Left lung (tissue), 10 donors: ENCODE measurements around the gene CAMK1. TPM values are rescaled to one million over a fixed set of nuclear protein-coding genes. Genes with fewer than 3 reads are reported as not detected.

Experiments
- ATAC-seq: fragments of 200-7000 bp; cut with Tn5 transposase; one replicate; pipeline ENCODE4 v1.9.1; 2020; ENCODE audit warnings: moderate library complexity
- DNase-seq, 4 donors: peaks; one replicate each; pipeline ENCODE4 v3.0.0-alpha.2; 2013 to 2020
- H3K27ac ChIP-seq, 2 donors: fragments of 200-600 bp; sonication (generic) in 1 of 2; one replicate each; pipeline versions ENCODE4 v1.5.0 to v1.8.0; 2020 to 2021
- H3K27me3 ChIP-seq, 2 donors: fragments of 200-600 bp; sonication (generic) in 1 of 2; one replicate each; pipeline versions ENCODE4 v1.5.0 to v1.8.0; 2020 to 2021
- H3K36me3 ChIP-seq, 2 donors: fragments of 200-600 bp; sonication (generic) in 1 of 2; one replicate each; pipeline versions ENCODE4 v1.5.0 to v1.8.0; 2020 to 2021
- H3K4me1 ChIP-seq, 2 donors: fragments of 200-600 bp; one replicate each; pipeline ENCODE4 v1.8.0; 2021
- H3K4me3 ChIP-seq, 2 donors: fragments of 200-600 bp; sonication (generic) in 1 of 2; one replicate each; pipeline versions ENCODE4 v1.5.0 to v1.8.0; 2020 to 2021; ENCODE audit warnings: mild to moderate bottlenecking in 1 of 2
- H3K9me3 ChIP-seq, 2 donors: fragments of 200-600 bp; sonication (generic) in 1 of 2; one replicate each; pipeline versions ENCODE4 v1.5.0 to v1.8.0; 2020 to 2021
- intact Hi-C, 2 donors: fragments of 100-400 bp; cut with DNase I; formaldehyde crosslinking; loops; one replicate each; pipeline versions ENCODE4 v1.11.2 to v1.14.2; 2022
- polyA plus RNA-seq, 6 donors: library from polyadenylated mRNA; unstranded; fragments of 120-200 nt; gene quantifications; one replicate each; pipeline ENCODE4 v1.2.1, GENCODE V29; 2013; ENCODE audit not compliant: insufficient read length in 6 of 6
- total RNA-seq, 2 donors: library from RNA; stranded (reverse); fragmentation: NEBNext Ultra II Directional; extraction: Animal tissue kit (Norgen Biotek cat#: 25700); gene quantifications; one replicate each; pipeline ENCODE4 v1.2.1, GENCODE V29; 2021
- TF ChIP-seq, protein P1 (sequence below), 2 donors: fragments of 200-600 bp; sonication (generic) in 1 of 2; IDR thresholded peaks; one replicate each; pipeline versions ENCODE4 v1.5.0 to v1.8.0; 2021; ENCODE audit warnings: antibody characterized with exemption in 2 of 2
- donor health status: DM: no; HTN: yes; CAD: no.
- donor health status: DM: no; HTN: no; CAD: no.

The CAMK1 gene
- total and polyA plus RNA-seq, 8 donors: 18.4 to 37.5 (median 23.6) TPM

DNA sequence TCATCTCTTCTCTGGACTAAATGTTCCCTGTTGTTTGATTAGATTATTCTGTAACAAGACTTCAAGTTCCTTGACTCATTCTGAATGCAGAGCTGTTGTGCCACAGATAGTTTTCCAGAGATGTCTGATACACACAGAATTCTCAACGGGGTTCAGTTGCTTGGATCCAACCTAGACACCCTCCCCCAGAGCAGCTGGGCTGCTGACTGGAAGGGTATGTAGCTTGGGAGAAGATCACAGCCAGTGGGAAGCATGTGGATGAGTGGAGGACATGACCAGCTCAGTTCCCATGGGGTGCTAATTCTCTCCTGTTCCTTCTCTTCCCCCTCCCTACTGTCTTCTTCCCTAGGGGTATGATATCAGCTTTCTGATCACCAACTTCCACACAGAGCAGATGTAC lies 33.7 kb upstream of the CAMK1 start:
- intact Hi-C loops: no loop called here
- DNase-seq (no peak), ATAC-seq (no peak)
- Histone ChIP-seq H3K27me3 (no peaks in the 10 kb centered on the region), H3K4me1 (peaks cover 0 to 5% of the 10 kb centered on the region in 2 donors), H3K27ac (no peak overlapping the region), H3K9me3 (no peaks in the 10 kb centered on the region), H3K36me3 (peaks cover 9 to 95% of the 10 kb centered on the region in 2 donors), H3K4me3 (no peak overlapping the region)
- TF ChIP-seq, protein P1, sequence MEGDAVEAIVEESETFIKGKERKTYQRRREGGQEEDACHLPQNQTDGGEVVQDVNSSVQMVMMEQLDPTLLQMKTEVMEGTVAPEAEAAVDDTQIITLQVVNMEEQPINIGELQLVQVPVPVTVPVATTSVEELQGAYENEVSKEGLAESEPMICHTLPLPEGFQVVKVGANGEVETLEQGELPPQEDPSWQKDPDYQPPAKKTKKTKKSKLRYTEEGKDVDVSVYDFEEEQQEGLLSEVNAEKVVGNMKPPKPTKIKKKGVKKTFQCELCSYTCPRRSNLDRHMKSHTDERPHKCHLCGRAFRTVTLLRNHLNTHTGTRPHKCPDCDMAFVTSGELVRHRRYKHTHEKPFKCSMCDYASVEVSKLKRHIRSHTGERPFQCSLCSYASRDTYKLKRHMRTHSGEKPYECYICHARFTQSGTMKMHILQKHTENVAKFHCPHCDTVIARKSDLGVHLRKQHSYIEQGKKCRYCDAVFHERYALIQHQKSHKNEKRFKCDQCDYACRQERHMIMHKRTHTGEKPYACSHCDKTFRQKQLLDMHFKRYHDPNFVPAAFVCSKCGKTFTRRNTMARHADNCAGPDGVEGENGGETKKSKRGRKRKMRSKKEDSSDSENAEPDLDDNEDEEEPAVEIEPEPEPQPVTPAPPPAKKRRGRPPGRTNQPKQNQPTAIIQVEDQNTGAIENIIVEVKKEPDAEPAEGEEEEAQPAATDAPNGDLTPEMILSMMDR (IDR thresholded peaks at IDR 0.05): no peak

DNA sequence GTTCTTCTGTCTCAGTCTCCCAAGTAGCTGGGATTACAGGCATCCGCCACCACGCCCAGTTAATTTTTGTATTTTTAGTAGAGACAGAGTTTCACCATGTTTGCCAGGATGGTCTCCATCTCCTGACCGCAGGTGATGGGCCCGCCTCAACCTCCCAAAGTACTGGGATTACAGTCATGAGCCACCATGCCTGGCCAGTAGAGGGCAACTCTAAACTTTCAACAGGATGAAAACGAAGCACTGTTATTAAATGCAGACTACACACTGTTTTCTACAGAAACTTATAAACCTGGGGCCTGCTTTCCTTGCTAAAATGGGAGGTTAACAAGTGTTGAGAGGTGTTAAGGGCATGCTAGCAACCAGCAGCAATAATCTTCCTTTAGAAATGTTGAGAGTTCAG lies 30.8 kb upstream of the CAMK1 start:
- TF ChIP-seq, protein P1 (IDR thresholded peaks at IDR 0.05): no peak
- Histone ChIP-seq H3K4me1 (peaks cover 0 to 10% of the 10 kb centered on the region in 2 donors), H3K27ac (no peak overlapping the region), H3K27me3 (no peaks in the 10 kb centered on the region), H3K4me3 (no peak overlapping the region), H3K9me3 (no peaks in the 10 kb centered on the region), H3K36me3 (peaks cover 9 to 97% of the 10 kb centered on the region in 2 donors)
- no peak for DNase-seq
- ATAC-seq: no peak
- intact Hi-C loops: no loop called here

DNA sequence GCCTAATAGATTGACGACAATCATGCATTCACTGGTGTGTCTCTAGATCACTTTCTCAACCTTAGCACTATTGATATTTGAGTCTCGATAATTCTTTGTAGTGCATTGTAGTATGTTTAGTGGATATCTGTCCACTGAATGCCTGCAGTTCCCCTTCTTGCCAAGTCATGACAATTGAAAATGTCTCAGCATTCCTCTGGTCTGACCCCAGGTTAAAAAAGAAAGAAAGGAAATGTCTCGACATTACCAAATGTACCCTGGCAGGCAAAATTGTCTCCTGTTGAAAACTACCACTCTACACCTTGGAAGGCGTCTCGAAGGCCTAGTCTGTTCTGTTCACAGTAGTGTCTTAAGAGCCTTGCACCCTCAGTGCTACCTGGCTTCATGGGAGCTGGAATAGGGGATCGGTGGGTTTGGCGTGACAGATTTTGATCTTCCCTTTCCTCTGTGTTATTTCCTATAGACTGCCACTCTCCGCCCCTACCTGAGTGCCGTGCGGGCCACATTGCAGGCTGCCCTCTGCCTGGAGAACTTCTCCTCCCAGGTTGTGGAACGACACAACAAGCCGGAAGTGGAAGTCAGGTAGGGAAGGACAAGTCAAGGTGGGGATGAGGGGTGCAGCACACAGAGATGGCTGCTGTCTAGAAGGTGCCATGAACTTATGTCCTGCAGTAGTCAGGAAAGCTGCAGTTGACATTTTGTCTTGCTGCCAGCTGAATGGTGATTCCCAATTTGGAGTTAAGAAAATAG lies 27.6 kb upstream of the CAMK1 start:
- Histone ChIP-seq H3K27me3 (no peaks in the 10 kb centered on the region), H3K4me3 (no peak overlapping the region), H3K36me3 (peaks cover 9 to 75% of the 10 kb centered on the region in 2 donors), H3K27ac (no peak overlapping the region), H3K9me3 (no peaks in the 10 kb centered on the region), H3K4me1 (peaks cover 13 to 32% of the 10 kb centered on the region in 2 donors)
- DNase-seq (no peak), ATAC-seq (no peak)
- intact Hi-C loops: no loop called here
- TF ChIP-seq, protein P1 (IDR thresholded peaks at IDR 0.05): no peak

DNA sequence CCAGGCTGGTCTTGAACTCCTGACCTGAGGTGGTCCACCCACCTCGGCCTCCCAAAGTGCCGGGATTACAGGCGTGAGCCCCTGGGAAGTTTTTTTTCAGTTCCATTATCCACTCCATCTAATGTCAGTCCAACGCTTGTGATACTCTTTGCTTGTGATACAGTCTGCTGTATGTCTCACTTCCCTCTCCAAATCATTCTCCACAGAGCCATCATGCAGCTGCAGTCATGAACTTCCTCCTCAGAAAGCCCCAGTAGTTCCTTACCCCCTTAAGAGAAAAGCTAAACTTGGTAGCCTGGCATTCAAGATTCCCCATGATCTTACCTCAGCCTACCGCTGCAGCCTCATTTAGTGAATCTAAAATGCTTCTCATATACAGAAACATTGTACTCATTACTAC lies 25.5 kb upstream of the CAMK1 start:
- no peak for DNase-seq
- no peak for ATAC-seq
- H3K4me1 ChIP-seq: peaks cover 17 to 50% of the 10 kb centered on the region in 2 donors
- intact Hi-C loops: no loop called here
- H3K4me3 ChIP-seq: peak overlapping the region in 1 of 2 donors; percentile 7
- no peaks in the 10 kb centered on the region for H3K9me3 ChIP-seq
- H3K27me3 ChIP-seq: no peaks in the 10 kb centered on the region
- TF ChIP-seq, protein P1 (IDR thresholded peaks at IDR 0.05): no peak
- H3K27ac ChIP-seq: peak overlapping the region in 1 of 2 donors; percentile 98
- H3K36me3 ChIP-seq: peaks cover 0 to 60% of the 10 kb centered on the region in 2 donors

DNA sequence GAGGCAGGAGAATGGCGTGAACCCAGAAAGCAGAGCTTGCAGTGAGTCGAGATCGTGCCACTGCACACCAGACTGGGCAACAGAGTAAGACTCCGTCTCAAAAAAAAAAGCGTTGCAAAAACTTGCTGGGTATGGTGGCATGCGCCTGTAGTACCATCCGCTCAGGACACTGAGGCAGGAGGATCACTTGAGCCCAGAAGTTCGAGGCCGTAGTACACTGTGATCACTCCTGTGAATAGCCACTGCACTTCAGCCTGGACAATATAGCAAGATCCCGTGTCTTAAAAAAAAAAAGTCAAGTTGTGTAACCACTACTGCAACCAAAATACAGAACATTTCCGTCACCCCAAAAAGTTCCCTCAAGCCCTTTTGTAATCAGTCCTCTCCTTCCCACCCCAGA lies 24.7 kb upstream of the CAMK1 start:
- H3K9me3 ChIP-seq: no peaks in the 10 kb centered on the region
- ATAC-seq: no peak
- no peak for DNase-seq
- H3K4me3 ChIP-seq: peak overlapping the region in 1 of 2 donors; percentile 99
- H3K36me3 ChIP-seq: peaks cover 0 to 60% of the 10 kb centered on the region in 2 donors
- TF ChIP-seq, protein P1 (IDR thresholded peaks at IDR 0.05): no peak
- peak overlapping the region in 1 of 2 donors; percentile 98 for H3K27ac ChIP-seq
- intact Hi-C loops: no loop called here
- H3K27me3 ChIP-seq: no peaks in the 10 kb centered on the region
- peaks cover 17 to 51% of the 10 kb centered on the region in 2 donors for H3K4me1 ChIP-seq
